ENCODE results near the gene ARPC5.

ARPC5 gene

GRCh38 chr1:183652547-183653461 is 17.2 kb upstream of the ARPC5 start, which contains the start of gene APOBEC4:
Gene APOBEC4, minus strand, starts transcription at chr1:183653316. Its CDS starts 4,535 bp downstream, at chr1:183648781.
- H3K36me3 ChIP-seq (ENCODE audit: insufficient read depth): no peaks in the 10 kb centered on the region
- H4K20me1 ChIP-seq (ENCODE audit: insufficient read depth): no peaks in the 10 kb centered on the region
- H3K27ac ChIP-seq: no peak within 1 kb of the TSS
- H3K27me3 ChIP-seq (ENCODE audit: insufficient read depth, low read depth): no peaks in the 10 kb centered on the region
- no peaks in the 10 kb centered on the region for H3K79me2 ChIP-seq (ENCODE audit: insufficient read depth, low read depth)
- H3K9ac ChIP-seq: no peak within 1 kb of the TSS
- TF ChIP-seq CTCF (conservative IDR thresholded peaks at IDR 0.05; ENCODE audit: low read depth, low read length): no peak
- peak within 1 kb of the TSS; percentile 16; the same call in 1 of the 2 replicates for H2AFZ ChIP-seq (ENCODE audit: low read depth)
- H3K4me3 ChIP-seq (IDR thresholded peaks at IDR 0.05; ENCODE audit: insufficient read depth, low read depth, low read length): no peak within 1 kb of the TSS
- H3K4me2 ChIP-seq: peak within 1 kb of the TSS; percentile 46
- H3K4me1 ChIP-seq (ENCODE audit: low read depth, poor library complexity, severe bottlenecking): peaks cover 54% of the 10 kb centered on the region

GRCh38 chr1:183652107-183652506 is 16.5 kb upstream of the ARPC5 start:
- no peak overlapping the region for H3K4me2 ChIP-seq
- no peak overlapping the region for H2AFZ ChIP-seq (ENCODE audit: low read depth)
- H3K27ac ChIP-seq: no peak overlapping the region
- H3K36me3 ChIP-seq (ENCODE audit: insufficient read depth): no peaks in the 10 kb centered on the region
- no peaks in the 10 kb centered on the region for H3K79me2 ChIP-seq (ENCODE audit: insufficient read depth, low read depth)
- peaks cover 54% of the 10 kb centered on the region for H3K4me1 ChIP-seq (ENCODE audit: low read depth, poor library complexity, severe bottlenecking)
- H3K9ac ChIP-seq: no peak overlapping the region
- no peaks in the 10 kb centered on the region for H4K20me1 ChIP-seq (ENCODE audit: insufficient read depth)
- no peak overlapping the region for H3K4me3 ChIP-seq (IDR thresholded peaks at IDR 0.05; ENCODE audit: insufficient read depth, low read depth, low read length)
- no peak for TF ChIP-seq CTCF (conservative IDR thresholded peaks at IDR 0.05; ENCODE audit: low read depth, low read length)
- H3K27me3 ChIP-seq (ENCODE audit: insufficient read depth, low read depth): no peaks in the 10 kb centered on the region

GRCh38 chr1:183651612-183652011 is 16.0 kb upstream of the ARPC5 start:
- Histone ChIP-seq H3K4me2 (no peak overlapping the region), H2AFZ (ENCODE audit: low read depth) (no peak overlapping the region)

GRCh38 chr1:183648042-183648441 is 12.5 kb upstream of the ARPC5 start:
- H3K36me3 ChIP-seq (ENCODE audit: insufficient read depth): no peaks in the 10 kb centered on the region
- TF ChIP-seq CTCF (conservative IDR thresholded peaks at IDR 0.05; ENCODE audit: low read depth, low read length): no peak
- no peak overlapping the region for H3K4me3 ChIP-seq (IDR thresholded peaks at IDR 0.05; ENCODE audit: insufficient read depth, low read depth, low read length)

More at GRCh38 chr1:183651612-183652011, 16.0 kb upstream of the ARPC5 start:
- no peaks in the 10 kb centered on the region for H3K27me3 ChIP-seq (ENCODE audit: insufficient read depth, low read depth)
- H3K27ac ChIP-seq: no peak overlapping the region
- no peak overlapping the region for H3K4me3 ChIP-seq (IDR thresholded peaks at IDR 0.05; ENCODE audit: insufficient read depth, low read depth, low read length)
- H3K9ac ChIP-seq: no peak overlapping the region
- no peaks in the 10 kb centered on the region for H4K20me1 ChIP-seq (ENCODE audit: insufficient read depth)
- no peaks in the 10 kb centered on the region for H3K79me2 ChIP-seq (ENCODE audit: insufficient read depth, low read depth)
- H3K36me3 ChIP-seq (ENCODE audit: insufficient read depth): no peaks in the 10 kb centered on the region
- peaks cover 54% of the 10 kb centered on the region for H3K4me1 ChIP-seq (ENCODE audit: low read depth, poor library complexity, severe bottlenecking)
- no peak for TF ChIP-seq CTCF (conservative IDR thresholded peaks at IDR 0.05; ENCODE audit: low read depth, low read length)

More at GRCh38 chr1:183648042-183648441, 12.5 kb upstream of the ARPC5 start:
- Histone ChIP-seq H3K27me3 (ENCODE audit: insufficient read depth, low read depth) (no peaks in the 10 kb centered on the region), H4K20me1 (ENCODE audit: insufficient read depth) (no peaks in the 10 kb centered on the region), H3K4me2 (no peak overlapping the region), H2AFZ (ENCODE audit: low read depth) (no peak overlapping the region), H3K4me1 (ENCODE audit: low read depth, poor library complexity, severe bottlenecking) (peaks cover 18% of the 10 kb centered on the region), H3K9ac (no peak overlapping the region), H3K27ac (no peak overlapping the region), H3K79me2 (ENCODE audit: insufficient read depth, low read depth) (no peaks in the 10 kb centered on the region)

All from KMS-11 (cell line).